Activated T-cell treated with anti-CD3 and anti-CD28 coated beads, Interleukin-2, amount 50 U/mL, for 4 hours (primary cell): ENCODE data around the gene TANK. TPM values are rescaled to one million over a fixed set of nuclear protein-coding genes. Genes with fewer than 3 reads are reported as not detected.
A peak's percentile ranks its signal among the peaks of the same experiment; 100 is the strongest.
"Not testable (repeated sequence)": the region's sequence is repeated elsewhere in the genome, so short reads cannot be mapped to it uniquely, and the experiment has no call there.

Experiments
- ATAC-seq, 2 donors: fragments of 200-7000 bp; cut with Tn5 transposase; one replicate each; pipeline ENCODE4 v1.10.0; 2021
- DNase-seq: peaks from one replicate; pipeline ENCODE4 v3.0.0-alpha.2; 2020
- H3K27me3 Mint-ChIP-seq: one replicate; pipeline ENCODE4 v1.8.0; 2021; ENCODE audit warnings: low read depth, mixed read lengths
- H3K36me3 Mint-ChIP-seq: one replicate; pipeline ENCODE4 v1.8.0; 2022; ENCODE audit warnings: mixed read lengths; ENCODE audit not compliant: insufficient read depth
- H3K4me1 Mint-ChIP-seq: one replicate; pipeline ENCODE4 v1.8.0; 2021; ENCODE audit warnings: low read depth, mixed read lengths
- H3K4me3 Mint-ChIP-seq: one replicate; pipeline ENCODE4 v1.8.0; 2021; ENCODE audit warnings: mild to moderate bottlenecking, moderate library complexity, mixed read lengths
- H3K9me3 Mint-ChIP-seq: one replicate; pipeline ENCODE4 v1.8.0; 2021; ENCODE audit warnings: mixed read lengths
- total RNA-seq, 3 donors: library from RNA; stranded (reverse); gene quantifications; one replicate each; pipeline ENCODE4 v1.2.1, GENCODE V29; 2021

The TANK gene
- total RNA-seq, 3 donors from 2014 or later: 42.7 to 61.2 (median 61.1) TPM

DNA sequence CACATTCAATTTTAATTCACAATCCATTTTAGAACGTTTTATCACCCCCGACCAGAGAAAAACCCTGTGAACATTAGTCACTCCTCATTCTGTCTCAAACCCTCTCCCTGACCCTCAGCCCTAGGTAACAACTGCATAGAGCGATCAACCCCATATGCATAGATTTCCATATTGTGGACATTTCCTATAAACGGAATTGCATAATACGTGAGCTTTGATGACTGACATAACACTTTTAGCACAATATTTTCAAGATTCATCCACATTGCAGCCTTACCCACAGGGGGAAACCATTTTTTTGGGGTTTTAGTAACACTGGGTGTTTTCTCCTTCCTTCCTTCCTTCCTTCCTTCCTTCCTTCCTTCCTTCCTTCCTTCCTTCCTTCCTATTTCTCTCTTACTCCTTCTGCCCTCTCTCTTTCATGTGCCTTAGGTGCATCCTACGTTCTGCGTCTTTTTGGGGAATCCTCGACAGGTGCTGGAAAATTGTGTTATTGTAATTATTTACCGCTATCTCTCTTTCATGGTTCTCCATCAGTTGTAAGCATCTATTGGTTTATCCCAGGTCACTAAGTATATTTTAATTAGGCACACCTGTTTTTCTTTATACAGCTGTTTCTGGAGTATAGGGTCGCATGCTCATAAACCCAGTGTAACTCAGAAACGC is 118.5 kb downstream of the TANK start:
- H3K4me1 Mint-ChIP-seq, DNase-seq, H3K9me3 Mint-ChIP-seq, H3K27me3 Mint-ChIP-seq, H3K36me3 Mint-ChIP-seq, H3K4me3 Mint-ChIP-seq, ATAC-seq: not testable (repeated sequence)

DNA sequence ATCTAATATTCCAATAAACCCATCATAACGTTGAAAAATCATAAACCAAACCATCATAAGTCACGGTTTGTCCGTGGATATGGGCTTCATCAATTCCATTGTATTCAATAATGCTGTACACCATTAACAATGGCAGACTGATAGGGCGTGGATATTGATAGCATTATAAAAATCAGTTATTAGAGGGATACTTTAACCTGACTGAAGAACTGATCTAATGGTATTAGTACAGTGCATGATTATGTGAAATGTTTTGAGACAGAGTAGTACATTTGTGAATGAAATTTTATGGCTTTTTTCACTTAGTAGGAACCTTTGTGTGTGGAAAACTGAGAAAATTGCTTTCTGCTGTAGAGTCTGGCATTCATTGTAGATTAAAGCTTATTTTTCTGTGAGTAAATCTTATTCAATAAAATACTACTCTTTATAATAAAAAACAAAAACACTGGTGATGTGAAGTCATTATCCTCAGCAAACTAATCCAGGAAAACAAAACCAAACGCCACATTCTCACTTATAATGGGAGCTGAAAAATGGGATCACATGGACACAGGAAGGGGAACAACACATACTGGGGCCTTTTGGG is 119.1 kb downstream of the TANK start:
- not testable (repeated sequence) for H3K36me3 Mint-ChIP-seq, DNase-seq, ATAC-seq, H3K4me1 Mint-ChIP-seq, H3K9me3 Mint-ChIP-seq, H3K4me3 Mint-ChIP-seq
- peaks cover 10% of the 10 kb centered on the region for H3K27me3 Mint-ChIP-seq

DNA sequence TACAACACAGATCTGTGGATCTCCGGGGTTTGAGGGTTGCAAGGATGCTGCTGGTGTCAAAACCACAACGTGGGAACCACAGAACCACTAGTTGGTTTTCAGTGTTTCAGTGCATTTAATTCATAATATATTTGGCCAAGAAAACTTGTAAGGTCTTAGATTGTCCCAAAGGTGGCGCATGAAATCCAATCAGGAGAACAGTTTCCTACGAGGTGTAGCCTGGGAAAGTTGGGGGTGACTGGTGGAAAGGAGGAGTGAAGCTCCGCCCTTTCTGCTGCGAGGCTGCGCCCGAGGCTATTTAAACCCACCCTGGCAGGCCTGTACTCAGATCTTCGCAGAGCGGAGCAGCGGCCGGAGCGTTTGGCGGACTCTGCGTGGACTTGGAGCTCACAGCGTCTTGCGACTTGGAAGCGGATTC is 120.7 kb downstream of the TANK start:
- not testable (repeated sequence) for H3K4me1 Mint-ChIP-seq, H3K36me3 Mint-ChIP-seq, H3K4me3 Mint-ChIP-seq, H3K9me3 Mint-ChIP-seq, ATAC-seq
- peak; percentile 41 for DNase-seq
- peaks cover 20% of the 10 kb centered on the region for H3K27me3 Mint-ChIP-seq

DNA sequence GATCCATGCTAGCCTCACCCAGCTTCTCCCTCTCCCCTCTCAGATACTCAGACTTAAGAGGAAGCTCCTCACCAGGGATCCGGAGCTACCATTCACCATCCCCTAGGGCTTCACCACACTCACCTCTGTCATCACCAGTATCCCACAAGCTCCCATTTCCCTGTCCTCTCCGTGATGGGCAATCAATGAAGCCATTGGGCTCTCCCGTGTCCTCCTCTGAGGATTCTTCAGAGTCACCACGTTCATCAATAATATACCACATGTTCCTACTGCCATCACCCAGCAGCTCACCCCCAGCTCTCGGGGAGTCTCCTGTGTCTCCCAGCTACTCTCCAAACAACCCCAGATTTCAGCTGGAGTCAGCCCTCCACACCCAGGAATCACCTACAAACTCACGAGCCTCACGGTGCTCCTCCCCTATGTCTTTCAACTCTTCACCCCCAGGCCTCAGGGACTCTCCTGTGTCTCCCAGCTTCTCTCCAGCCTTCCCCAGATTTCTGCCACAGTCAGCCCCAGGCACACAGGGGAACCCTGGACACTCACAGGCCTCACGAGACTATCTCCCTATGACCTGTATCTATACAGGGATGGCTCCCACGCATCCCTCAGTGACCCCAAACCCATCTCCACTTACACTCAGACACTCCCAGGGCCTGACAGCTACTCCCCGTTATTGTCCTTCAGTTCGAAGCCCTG is 121.5 kb downstream of the TANK start:
- H3K4me3 Mint-ChIP-seq, H3K4me1 Mint-ChIP-seq, H3K36me3 Mint-ChIP-seq, ATAC-seq, DNase-seq, H3K9me3 Mint-ChIP-seq: not testable (repeated sequence)
- peaks cover 23% of the 10 kb centered on the region for H3K27me3 Mint-ChIP-seq

DNA sequence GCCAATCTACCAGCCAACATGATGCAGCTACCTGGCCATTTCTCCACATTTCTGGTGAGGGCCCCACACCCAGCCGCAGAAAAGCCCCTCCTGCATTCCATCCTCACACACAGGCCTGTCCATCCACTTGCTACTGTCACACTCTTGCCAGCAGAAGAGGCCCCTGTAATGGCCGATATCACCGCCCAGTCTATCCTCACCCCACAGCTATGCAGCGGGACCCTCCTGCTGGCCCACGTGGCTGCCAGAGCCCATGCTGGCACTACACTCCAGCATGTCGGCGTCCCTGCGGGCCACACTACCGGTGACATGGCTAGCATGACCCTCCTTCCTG is 122.0 kb downstream of the TANK start:
- H3K4me1 Mint-ChIP-seq, DNase-seq, H3K4me3 Mint-ChIP-seq, H3K9me3 Mint-ChIP-seq, ATAC-seq, H3K36me3 Mint-ChIP-seq: not testable (repeated sequence)
- peaks cover 25% of the 10 kb centered on the region for H3K27me3 Mint-ChIP-seq

DNA sequence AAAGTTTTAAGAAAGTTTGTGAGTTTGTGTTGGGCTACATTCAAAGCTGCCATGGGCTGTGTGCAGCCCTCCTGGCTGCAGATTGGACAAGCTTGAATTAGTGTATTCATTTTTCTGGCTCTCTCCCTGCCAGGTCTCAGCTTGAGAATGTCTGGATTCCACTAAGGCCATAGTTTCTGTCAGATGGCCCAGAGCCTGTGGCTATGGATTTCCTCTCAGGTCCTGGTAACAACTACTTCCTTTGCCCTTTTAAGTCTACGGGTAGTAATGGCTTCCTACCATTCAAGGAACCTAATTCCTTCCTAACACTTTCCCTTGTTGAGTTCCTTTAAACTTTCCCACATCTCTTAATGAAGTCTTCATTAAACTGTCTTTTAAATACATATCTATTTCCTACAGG is 123.7 kb downstream of the TANK start:
- Mint-ChIP-seq H3K4me1 (no peaks in the 10 kb centered on the region), H3K27me3 (peaks cover 37% of the 10 kb centered on the region), H3K36me3 (no peaks in the 10 kb centered on the region), H3K9me3 (no peaks in the 10 kb centered on the region), H3K4me3 (no peak overlapping the region)
- ATAC-seq: no peak
- no peak for DNase-seq

Other genes starting within 250 kb of the TANK start
- 100 to 1,000 TPM; 122 to 143 (median 133) TPM for gene PSMD14, start 148.0 kb downstream of the TANK start, total RNA-seq